ENCODE measurements around the gene PHLPP2.
A peak's percentile ranks its signal among the peaks of the same experiment; 100 is the strongest.

PHLPP2 gene

DNA sequence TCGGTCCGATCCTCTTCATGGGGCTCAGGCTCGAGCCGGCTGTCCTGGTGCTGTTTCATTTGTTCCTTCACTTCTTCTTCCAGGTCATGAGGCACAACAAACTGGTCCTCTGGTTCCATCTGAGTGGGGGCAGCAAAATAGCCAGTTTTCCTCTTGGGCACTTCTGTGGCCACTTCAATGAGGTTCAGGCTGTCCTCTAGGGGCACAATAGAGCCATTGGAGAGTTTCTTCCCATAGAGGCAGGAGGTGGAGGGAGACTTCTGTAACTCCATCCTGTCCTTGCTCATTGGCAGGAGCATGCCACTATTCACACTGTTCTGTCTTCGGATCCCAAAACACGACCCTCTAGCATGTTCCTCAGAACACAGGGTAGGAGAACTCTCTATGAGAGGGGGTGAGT, 75.6 kb downstream of the PHLPP2 start:
- TF ChIP-seq, protein P1, sequence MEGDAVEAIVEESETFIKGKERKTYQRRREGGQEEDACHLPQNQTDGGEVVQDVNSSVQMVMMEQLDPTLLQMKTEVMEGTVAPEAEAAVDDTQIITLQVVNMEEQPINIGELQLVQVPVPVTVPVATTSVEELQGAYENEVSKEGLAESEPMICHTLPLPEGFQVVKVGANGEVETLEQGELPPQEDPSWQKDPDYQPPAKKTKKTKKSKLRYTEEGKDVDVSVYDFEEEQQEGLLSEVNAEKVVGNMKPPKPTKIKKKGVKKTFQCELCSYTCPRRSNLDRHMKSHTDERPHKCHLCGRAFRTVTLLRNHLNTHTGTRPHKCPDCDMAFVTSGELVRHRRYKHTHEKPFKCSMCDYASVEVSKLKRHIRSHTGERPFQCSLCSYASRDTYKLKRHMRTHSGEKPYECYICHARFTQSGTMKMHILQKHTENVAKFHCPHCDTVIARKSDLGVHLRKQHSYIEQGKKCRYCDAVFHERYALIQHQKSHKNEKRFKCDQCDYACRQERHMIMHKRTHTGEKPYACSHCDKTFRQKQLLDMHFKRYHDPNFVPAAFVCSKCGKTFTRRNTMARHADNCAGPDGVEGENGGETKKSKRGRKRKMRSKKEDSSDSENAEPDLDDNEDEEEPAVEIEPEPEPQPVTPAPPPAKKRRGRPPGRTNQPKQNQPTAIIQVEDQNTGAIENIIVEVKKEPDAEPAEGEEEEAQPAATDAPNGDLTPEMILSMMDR (IDR thresholded peaks at IDR 0.05; ENCODE audit: insufficient read depth, low read length, poor library complexity, severe bottlenecking): peak; percentile 42
- Histone ChIP-seq H3K27me3 (replicated peaks; ENCODE audit: control insufficient read depth, insufficient read depth, low read length) (no peaks in the 10 kb centered on the region), H3K36me3 (ENCODE audit: control insufficient read depth, insufficient read depth, low read length) (peaks cover 7% of the 10 kb centered on the region), H3K4me3 (replicated peaks; ENCODE audit: low read depth, low read length) (no peak overlapping the region)
- no peak for DNase-seq (ENCODE audit: extremely low read depth, insufficient read length)

- TF ChIP-seq, protein P1 (IDR thresholded peaks at IDR 0.05; ENCODE audit: insufficient read depth, low read length, poor library complexity, severe bottlenecking): no peak
- Histone ChIP-seq H3K4me3 (replicated peaks; ENCODE audit: low read depth, low read length) (no peak overlapping the region), H3K27me3 (replicated peaks; ENCODE audit: control insufficient read depth, insufficient read depth, low read length) (no peaks in the 10 kb centered on the region), H3K36me3 (ENCODE audit: control insufficient read depth, insufficient read depth, low read length) (peaks cover 7% of the 10 kb centered on the region)
- DNase-seq (ENCODE audit: extremely low read depth, insufficient read length): no peak
Measured at GRCh38 chr16:71648162-71648561, 76.3 kb downstream of the PHLPP2 start.

- H3K27me3 ChIP-seq (replicated peaks; ENCODE audit: control insufficient read depth, insufficient read depth, low read length): no peaks in the 10 kb centered on the region
- peaks cover 4% of the 10 kb centered on the region; the same call in 1 of the 2 replicates for H3K36me3 ChIP-seq (ENCODE audit: control insufficient read depth, insufficient read depth, low read length)
- DNase-seq (ENCODE audit: extremely low read depth, insufficient read length): no peak
- H3K4me3 ChIP-seq (replicated peaks; ENCODE audit: low read depth, low read length): no peak overlapping the region
- TF ChIP-seq, protein P1 (IDR thresholded peaks at IDR 0.05; ENCODE audit: insufficient read depth, low read length, poor library complexity, severe bottlenecking): no peak
Measured at GRCh38 chr16:71647391-71647790, 77.1 kb downstream of the PHLPP2 start.

DNA sequence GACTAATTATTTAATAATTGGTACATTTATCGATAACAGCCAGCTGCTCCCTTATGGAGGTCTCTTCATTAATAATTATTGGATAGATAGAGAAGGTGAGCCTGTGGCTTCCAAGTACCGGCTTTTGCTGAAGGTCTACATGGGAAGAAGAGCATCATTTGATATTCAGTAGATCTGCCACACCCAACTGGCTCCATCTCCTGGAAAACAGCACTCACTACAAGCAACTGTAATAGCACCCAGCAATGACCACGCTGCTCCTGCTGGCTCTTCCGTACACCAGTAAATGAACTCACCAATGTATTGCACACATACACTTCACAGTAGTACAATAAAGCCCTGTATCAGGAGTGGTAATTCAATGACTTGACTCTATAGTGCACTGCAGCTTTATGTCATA, 79.1 kb downstream of the PHLPP2 start:
- DNase-seq (ENCODE audit: extremely low read depth, insufficient read length): no peak

DNA sequence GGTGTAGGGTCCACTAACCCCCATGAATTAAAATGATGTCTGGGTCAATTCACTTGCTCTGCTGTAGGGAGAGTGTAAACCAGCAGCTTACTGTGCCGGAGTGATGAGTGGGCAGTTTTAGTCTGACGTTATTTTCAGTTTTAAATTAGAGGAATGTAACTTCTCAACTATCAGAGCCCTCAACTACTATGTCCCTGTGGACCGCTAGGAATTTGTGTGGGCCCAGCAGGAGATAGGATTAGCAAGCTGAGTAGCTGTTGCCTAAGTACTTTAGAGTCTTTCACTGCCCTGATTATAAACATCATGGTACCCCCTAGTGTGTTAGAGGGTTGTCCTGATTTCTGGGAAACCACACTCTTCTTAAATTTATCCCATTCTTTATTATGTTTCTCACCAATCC, 87.1 kb downstream of the PHLPP2 start:
- DNase-seq (ENCODE audit: extremely low read depth, insufficient read length): no peak
- TF ChIP-seq, protein P1 (IDR thresholded peaks at IDR 0.05; ENCODE audit: insufficient read depth, low read length, poor library complexity, severe bottlenecking): no peak
- Histone ChIP-seq H3K36me3 (ENCODE audit: control insufficient read depth, insufficient read depth, low read length) (no peaks in the 10 kb centered on the region), H3K4me3 (replicated peaks; ENCODE audit: low read depth, low read length) (no peak overlapping the region), H3K27me3 (replicated peaks; ENCODE audit: control insufficient read depth, insufficient read depth, low read length) (no peaks in the 10 kb centered on the region)

More for the DNA sequence above, 79.1 kb downstream of the PHLPP2 start:
- TF ChIP-seq, protein P1 (IDR thresholded peaks at IDR 0.05; ENCODE audit: insufficient read depth, low read length, poor library complexity, severe bottlenecking): peak; percentile 54
- H3K27me3 ChIP-seq (replicated peaks; ENCODE audit: control insufficient read depth, insufficient read depth, low read length): no peaks in the 10 kb centered on the region
- peaks cover 4% of the 10 kb centered on the region; the same call in 1 of the 2 replicates for H3K36me3 ChIP-seq (ENCODE audit: control insufficient read depth, insufficient read depth, low read length)
- H3K4me3 ChIP-seq (replicated peaks; ENCODE audit: low read depth, low read length): no peak overlapping the region

- Histone ChIP-seq H3K27me3 (replicated peaks; ENCODE audit: control insufficient read depth, insufficient read depth, low read length) (no peaks in the 10 kb centered on the region), H3K36me3 (ENCODE audit: control insufficient read depth, insufficient read depth, low read length) (no peaks in the 10 kb centered on the region), H3K4me3 (replicated peaks; ENCODE audit: low read depth, low read length) (no peak overlapping the region)
- TF ChIP-seq, protein P1 (IDR thresholded peaks at IDR 0.05; ENCODE audit: insufficient read depth, low read length, poor library complexity, severe bottlenecking): no peak
- DNase-seq (ENCODE audit: extremely low read depth, insufficient read length): no peak
Measured at GRCh38 chr16:71635632-71636031, 88.9 kb downstream of the PHLPP2 start.

Measured in GM06990 (cell line).